ENCODE measurements around the gene RNF215.

- TF ChIP-seq CTCF (IDR thresholded peaks at IDR 0.05; ENCODE audit: low read length): no peak
- no peak for TF ChIP-seq EZH2 (optimal IDR thresholded peaks at IDR 0.05; ENCODE audit: low read depth, low read length)
- no peak for TF ChIP-seq EZH2phosphoT487 (IDR thresholded peaks at IDR 0.05; ENCODE audit: low read length)
Observed at GRCh38 chr22:30382340-30382739, 4.9 kb downstream of the RNF215 start.
